Bladder microvascular endothelial cell (primary cell): ENCODE results near the gene WDR12. TPM values are rescaled to one million over a fixed set of nuclear protein-coding genes. Genes with fewer than 3 reads are reported as not detected.

ENCODE experiments used
- total RNA-seq: library from RNA; depleted of rRNA; stranded (reverse); fragments of >200 nt; gene quantifications from 2 replicates; pipeline ENCODE4 v1.2.3, GENCODE V29; 2014

WDR12 gene
- total RNA-seq: 18.5 and 45.4 TPM in 2 replicates

GRCh38 chr2:202911512-202912341, at the start of gene WDR12, which contains the start of gene CARF:
WDR12 (minus strand) TSS chr2:202911673; CDS start chr2:202911476, 197 bp downstream.
CARF (plus strand) TSS chr2:202912275; CDS start chr2:202941903, 29,628 bp downstream.

GRCh38 chr2:202871300-202872141, 40.0 kb downstream of the WDR12 start, which contains the start of gene ICA1L:
ICA1L (minus strand) TSS chr2:202871766; CDS start chr2:202829009, 42,757 bp downstream.

Other genes with a start within 250 kb of the WDR12 start
- gene ICA1L, start 39.9 kb downstream of the WDR12 start, total RNA-seq: 1.5 and 1.9 TPM in 2 replicates
- 1.9 and 3.5 TPM in 2 replicates for gene CARF, start 602 bp upstream of the WDR12 start, total RNA-seq
- gene NBEAL1, start 103.2 kb upstream of the WDR12 start, total RNA-seq: 14.1 and 56.3 TPM in 2 replicates